WTC11 (cell line): ENCODE data around the gene FBXL14.

Experiments
- CTCF ChIP-seq: fragments of 200-600 bp; IDR thresholded peaks from 2 replicates; pipeline ENCODE4 v1.8.0; 2022; ENCODE audit warnings: antibody characterized with exemption
- IRF1 ChIP-seq: sonication (generic); formaldehyde crosslinking; IDR thresholded peaks from 2 replicates; pipeline ENCODE4 v1.8.0; 2023; ENCODE audit warnings: missing genetic modification reagents
- MAX ChIP-seq: sonication (generic); formaldehyde crosslinking; IDR thresholded peaks from 2 replicates; pipeline ENCODE4 v1.8.0; 2022; ENCODE audit warnings: mild to moderate bottlenecking, missing genetic modification reagents
- RELA ChIP-seq: sonication (generic); formaldehyde crosslinking; IDR thresholded peaks from 2 replicates; pipeline ENCODE4 v1.8.1; 2022; ENCODE audit warnings: missing genetic modification reagents, mild to moderate bottlenecking, borderline replicate concordance
- SMAD3 ChIP-seq: sonication (generic); formaldehyde crosslinking; IDR thresholded peaks from 2 replicates; pipeline ENCODE4 v1.8.0; 2022; ENCODE audit warnings: missing genetic modification reagents, mild to moderate bottlenecking, borderline replicate concordance
- ZMAT4 ChIP-seq: fragments of 250-450 bp; sonication (Bioruptor Pico); IDR thresholded peaks from 2 replicates; pipeline ENCODE4 v1.9.0; 2021; ENCODE audit warnings: mild to moderate bottlenecking

- no peak for TF ChIP-seq CTCF
- TF ChIP-seq IRF1 (CRISPR knock-in tag), result no peak
- no peak for TF ChIP-seq ZMAT4 (CRISPR knock-in tag)
- TF ChIP-seq SMAD3, result no peak
- no peak for TF ChIP-seq MAX (CRISPR knock-in tag)
- TF ChIP-seq RELA (CRISPR knock-in tag), result no peak
Observed at GRCh38 chr12:1539135-1539534, 55.2 kb downstream of the FBXL14 start.
